ENCODE results near the gene NDST4.
A peak's percentile ranks its signal among the peaks of the same experiment; 100 is the strongest.

The NDST4 gene

DNA sequence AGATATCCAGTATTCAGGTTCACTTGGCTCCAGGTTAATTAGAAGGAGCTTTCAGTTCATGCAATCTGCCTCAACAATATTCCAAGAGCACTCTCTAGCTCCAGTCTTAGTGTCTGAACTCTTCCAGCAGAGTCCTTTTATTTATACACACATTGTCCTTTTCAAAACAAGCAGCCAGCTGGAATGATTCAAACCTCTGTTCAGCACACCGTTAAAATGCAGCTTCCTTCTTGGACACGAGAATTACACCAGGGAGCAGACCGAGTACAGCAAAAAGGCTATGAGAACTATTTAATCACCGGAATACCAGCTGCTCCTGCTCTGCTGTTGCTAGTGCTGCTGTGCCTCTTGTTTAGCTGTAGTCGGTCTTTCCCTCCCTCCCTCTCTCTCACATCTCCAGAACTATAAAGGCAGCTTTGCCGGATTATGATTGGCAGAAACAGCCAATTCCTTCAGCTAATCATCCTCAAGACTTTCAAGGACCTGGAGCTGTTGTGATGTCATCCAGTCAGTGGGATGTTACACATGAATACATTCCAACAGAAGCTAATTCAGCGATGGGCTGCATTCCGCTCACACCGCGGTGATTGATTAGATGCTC is at the start of gene NDST4:
TSS of gene NDST4 (minus strand) at position 115 of the 601 bp plus-strand sequence. CDS start 36,584 bp downstream, outside the sequence.
- peak within 1 kb of the TSS; percentile 82 for H3K27ac ChIP-seq
- TF ChIP-seq ZFX (IDR thresholded peaks at IDR 0.05; ENCODE audit: borderline replicate concordance): no peak
- TF ChIP-seq, protein P1, sequence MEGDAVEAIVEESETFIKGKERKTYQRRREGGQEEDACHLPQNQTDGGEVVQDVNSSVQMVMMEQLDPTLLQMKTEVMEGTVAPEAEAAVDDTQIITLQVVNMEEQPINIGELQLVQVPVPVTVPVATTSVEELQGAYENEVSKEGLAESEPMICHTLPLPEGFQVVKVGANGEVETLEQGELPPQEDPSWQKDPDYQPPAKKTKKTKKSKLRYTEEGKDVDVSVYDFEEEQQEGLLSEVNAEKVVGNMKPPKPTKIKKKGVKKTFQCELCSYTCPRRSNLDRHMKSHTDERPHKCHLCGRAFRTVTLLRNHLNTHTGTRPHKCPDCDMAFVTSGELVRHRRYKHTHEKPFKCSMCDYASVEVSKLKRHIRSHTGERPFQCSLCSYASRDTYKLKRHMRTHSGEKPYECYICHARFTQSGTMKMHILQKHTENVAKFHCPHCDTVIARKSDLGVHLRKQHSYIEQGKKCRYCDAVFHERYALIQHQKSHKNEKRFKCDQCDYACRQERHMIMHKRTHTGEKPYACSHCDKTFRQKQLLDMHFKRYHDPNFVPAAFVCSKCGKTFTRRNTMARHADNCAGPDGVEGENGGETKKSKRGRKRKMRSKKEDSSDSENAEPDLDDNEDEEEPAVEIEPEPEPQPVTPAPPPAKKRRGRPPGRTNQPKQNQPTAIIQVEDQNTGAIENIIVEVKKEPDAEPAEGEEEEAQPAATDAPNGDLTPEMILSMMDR (IDR thresholded peaks at IDR 0.05): no peak; the same call in 1 of the 2 replicates

DNA sequence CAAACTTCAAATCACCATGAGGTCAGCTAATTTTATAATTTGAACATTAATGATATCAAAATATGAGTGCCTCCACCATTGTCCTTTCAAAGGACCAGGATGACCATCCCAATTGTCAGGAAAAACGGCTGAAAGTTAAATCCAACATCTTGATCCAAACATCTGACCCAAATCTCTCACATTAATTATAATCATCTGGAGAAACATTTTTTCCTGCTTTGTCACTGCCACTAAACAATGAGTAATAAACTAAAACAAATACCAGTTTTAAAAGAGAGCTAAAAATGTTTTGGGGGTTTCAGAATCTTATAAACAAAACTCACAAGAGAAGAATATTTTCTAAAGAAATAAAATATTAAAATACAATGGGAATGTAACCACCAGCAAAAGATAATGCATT is 45.7 kb upstream of the NDST4 start:
- TF ChIP-seq ZFX (IDR thresholded peaks at IDR 0.05; ENCODE audit: borderline replicate concordance): no peak
- TF ChIP-seq, protein P1 (IDR thresholded peaks at IDR 0.05): no peak
- no peak overlapping the region for H3K27ac ChIP-seq

DNA sequence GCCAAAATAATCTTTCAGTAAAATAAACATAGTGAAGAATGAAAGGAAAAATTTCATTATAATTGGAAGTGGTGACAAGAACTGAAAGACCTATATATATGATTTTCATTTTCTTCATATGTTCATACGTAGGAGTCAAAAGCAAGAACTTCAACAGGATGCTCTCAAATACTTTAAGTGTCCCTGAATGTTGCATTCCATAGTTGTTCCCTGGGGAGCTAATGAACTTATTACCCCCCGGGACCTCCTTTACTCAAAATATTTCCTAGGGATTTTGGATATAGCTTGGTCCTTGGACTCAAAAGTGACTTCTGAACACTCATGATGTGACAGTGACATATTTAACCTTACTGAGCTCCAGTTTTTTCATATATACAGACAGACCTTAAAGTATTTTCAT is 44.9 kb upstream of the NDST4 start:
- H3K27ac ChIP-seq: no peak overlapping the region
- TF ChIP-seq, protein P1 (IDR thresholded peaks at IDR 0.05): no peak
- no peak for TF ChIP-seq ZFX (IDR thresholded peaks at IDR 0.05; ENCODE audit: borderline replicate concordance)

DNA sequence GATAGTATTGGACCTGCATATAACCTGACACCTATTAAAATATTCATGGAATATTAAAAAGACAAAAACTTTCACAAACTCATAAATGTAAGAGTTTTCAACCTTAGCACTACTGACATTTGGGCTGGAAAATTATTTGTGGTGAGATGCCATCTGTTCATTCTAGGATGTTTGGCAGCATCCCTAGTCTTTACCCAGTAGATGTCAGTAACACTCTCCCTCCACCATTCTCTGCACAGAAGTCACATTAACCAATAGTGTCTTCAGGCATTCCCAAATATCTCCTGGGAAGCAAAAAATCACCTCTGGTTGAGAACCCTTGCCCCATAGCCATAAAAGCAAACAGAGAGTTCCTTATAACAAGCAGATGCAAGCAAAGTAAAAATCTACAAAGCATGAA is 41.4 kb upstream of the NDST4 start:
- TF ChIP-seq, protein P1 (IDR thresholded peaks at IDR 0.05): peak; percentile 40
- no peak for TF ChIP-seq ZFX (IDR thresholded peaks at IDR 0.05; ENCODE audit: borderline replicate concordance)
- no peak overlapping the region for H3K27ac ChIP-seq

DNA sequence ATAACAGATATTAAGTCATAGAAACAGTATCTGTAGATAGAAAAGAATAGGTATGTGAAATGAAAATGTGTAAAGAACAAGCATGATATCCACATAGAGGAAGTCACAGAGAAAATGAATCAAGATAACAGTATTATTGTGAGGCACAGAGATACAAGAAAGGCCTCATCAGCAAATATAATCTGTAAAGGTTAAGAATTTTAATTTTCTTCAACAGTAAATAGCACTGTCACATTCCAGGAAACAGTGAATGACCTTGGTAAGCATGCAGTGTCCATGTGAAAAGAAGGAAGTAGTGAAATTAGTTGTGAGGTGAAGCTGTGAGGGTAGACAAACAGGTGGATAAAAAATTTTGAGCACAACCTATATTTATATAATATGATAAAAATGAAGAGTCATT is 39.5 kb upstream of the NDST4 start:
- no peak overlapping the region for H3K27ac ChIP-seq
- TF ChIP-seq ZFX (IDR thresholded peaks at IDR 0.05; ENCODE audit: borderline replicate concordance): no peak
- TF ChIP-seq, protein P1 (IDR thresholded peaks at IDR 0.05): no peak

DNA sequence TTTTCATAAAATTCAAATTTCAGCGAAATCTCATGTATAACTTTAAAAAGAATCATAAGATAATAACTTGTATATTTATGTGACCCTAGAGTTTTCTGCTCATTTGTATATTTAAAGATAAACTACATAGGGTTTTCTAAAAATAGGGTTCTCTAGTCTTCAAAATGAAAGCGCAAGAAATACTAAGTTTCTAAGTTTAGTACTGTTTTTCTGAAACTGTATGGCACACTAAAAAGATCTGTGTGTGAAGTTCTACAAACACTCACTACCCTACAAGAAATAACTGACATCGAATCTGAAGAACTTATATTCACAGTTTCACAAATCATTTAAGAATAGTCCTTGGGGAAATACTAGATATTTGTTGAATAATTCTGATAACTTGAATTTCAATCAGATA is 38.7 kb upstream of the NDST4 start:
- no peak overlapping the region for H3K27ac ChIP-seq
- TF ChIP-seq, protein P1 (IDR thresholded peaks at IDR 0.05): no peak
- TF ChIP-seq ZFX (IDR thresholded peaks at IDR 0.05; ENCODE audit: borderline replicate concordance): no peak

DNA sequence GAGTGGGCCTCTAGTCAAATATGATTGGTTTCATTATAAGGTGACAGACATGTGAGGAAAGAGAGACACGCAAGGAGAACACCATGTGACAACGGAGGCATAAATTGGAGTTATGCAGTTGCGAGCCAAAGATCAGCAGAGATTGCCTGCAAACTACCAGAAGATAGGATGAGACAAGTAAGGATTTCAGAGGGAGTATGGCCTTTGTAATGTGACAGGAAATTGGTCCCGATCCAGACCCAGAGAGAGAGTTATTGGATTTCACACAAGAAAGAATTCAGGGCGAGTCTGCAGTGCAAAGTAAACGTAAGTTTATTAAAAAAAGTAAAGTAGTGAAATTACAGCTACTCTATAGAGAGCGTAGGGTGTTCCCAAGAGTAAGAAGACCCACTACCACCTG is 35.7 kb upstream of the NDST4 start:
- H3K27ac ChIP-seq: no peak overlapping the region
- TF ChIP-seq, protein P1 (IDR thresholded peaks at IDR 0.05): no peak
- TF ChIP-seq ZFX (IDR thresholded peaks at IDR 0.05; ENCODE audit: borderline replicate concordance): no peak
